NCI-H526 (cell line): ENCODE data around the gene CEMIP.

ENCODE experiments used
- DNase-seq, 2 experiments: peaks; one replicate each; lab custom pipeline; 2025; lab: John Stamatoyannopoulos, UW

CEMIP gene

GRCh38 chr15:80785335-80785734 is 6.2 kb downstream of the CEMIP start:
- no peak for DNase-seq

GRCh38 chr15:80785811-80786354 is 6.7 kb downstream of the CEMIP start:
- DNase-seq, result no peak

- no peak for DNase-seq
These were observed 8.1 kb downstream of the CEMIP start for GRCh38 chr15:80787316-80787715.

GRCh38 chr15:80788536-80788935 is 9.4 kb downstream of the CEMIP start:
- DNase-seq, result no peak

- no peak for DNase-seq
These were observed 10.1 kb downstream of the CEMIP start for GRCh38 chr15:80789296-80789695.

GRCh38 chr15:80789796-80790195 is 10.6 kb downstream of the CEMIP start:
- no peak for DNase-seq

GRCh38 chr15:80790236-80790635 is 11.1 kb downstream of the CEMIP start:
- no peak for DNase-seq

- no peak for DNase-seq
These were observed 11.8 kb downstream of the CEMIP start for GRCh38 chr15:80791004-80791403.

GRCh38 chr15:80796407-80796806 is 17.2 kb downstream of the CEMIP start:
- DNase-seq, result no peak

- no peak for DNase-seq
These were observed 19.7 kb downstream of the CEMIP start for GRCh38 chr15:80798911-80799310.

GRCh38 chr15:80800067-80800466 is 20.9 kb downstream of the CEMIP start:
- DNase-seq, result no peak

GRCh38 chr15:80801891-80802680 is 22.9 kb downstream of the CEMIP start:
- DNase-seq, result no peak

- DNase-seq, result no peak
These were observed 24.7 kb downstream of the CEMIP start for GRCh38 chr15:80803580-80804525.

GRCh38 chr15:80804970-80805495 is 25.9 kb downstream of the CEMIP start:
- DNase-seq, result peak; percentile 81 to 84

GRCh38 chr15:80811781-80812315 is 32.7 kb downstream of the CEMIP start:
- DNase-seq, result no peak

- DNase-seq, result no peak
These were observed 35.9 kb downstream of the CEMIP start for GRCh38 chr15:80815106-80815505.

GRCh38 chr15:80816049-80816653 is 37.0 kb downstream of the CEMIP start:
- DNase-seq, result no peak

- DNase-seq, result peak in 1 of 2 experiments; percentile 11
These were observed 37.8 kb downstream of the CEMIP start for GRCh38 chr15:80816936-80817335.

GRCh38 chr15:80817901-80818300 is 38.7 kb downstream of the CEMIP start:
- DNase-seq, result no peak

GRCh38 chr15:80819001-80819400 is 39.8 kb downstream of the CEMIP start:
- no peak for DNase-seq

- no peak for DNase-seq
These were observed 40.9 kb downstream of the CEMIP start for GRCh38 chr15:80820092-80820491.

GRCh38 chr15:80822256-80822655 is 43.1 kb downstream of the CEMIP start:
- DNase-seq, result no peak
